K562 (cell line): Measurements from ENCODE around the gene KIZ. TPM values are rescaled to one million over a fixed set of nuclear protein-coding genes. Genes with fewer than 3 reads are reported as not detected.

Experiments used
- BRD4 ChIP-seq: fragments of 200-600 bp; sonication (generic); IDR thresholded peaks from 2 replicates; pipeline ENCODE4 v1.6.1; 2017; ENCODE audit warnings: inconsistent platforms
- CREBBP ChIP-seq: IDR thresholded peaks from one replicate; pipeline ENCODE4 v1.6.1; 2012; ENCODE audit warnings: low read depth, mild to moderate bottlenecking, control low read depth, inconsistent platforms, low read length
- CTCFL ChIP-seq: IDR thresholded peaks from 2 replicates; pipeline ENCODE4 v1.6.1; 2011; ENCODE audit warnings: borderline replicate concordance, low read depth, mild to moderate bottlenecking, moderate library complexity, low read length; ENCODE audit not compliant: insufficient read depth, poor library complexity, severe bottlenecking
- DMBX1 ChIP-seq: fragments of 250-450 bp; sonication (Bioruptor Pico); IDR thresholded peaks from 2 replicates; pipeline ENCODE4 v1.8.0; 2022; ENCODE audit warnings: inconsistent platforms, mild to moderate bottlenecking, moderate library complexity, borderline replicate concordance
- HEY1 ChIP-seq: fragments of 250-450 bp; sonication (Bioruptor Pico); IDR thresholded peaks from 2 replicates; pipeline ENCODE4 v1.5.0; 2020; ENCODE audit warnings: mild to moderate bottlenecking, moderate library complexity, borderline replicate concordance
- KDM5B ChIP-seq: fragments of 200-600 bp; sonication (generic); IDR thresholded peaks from 2 replicates; pipeline ENCODE4 v1.6.1; 2012; ENCODE audit warnings: low read depth, mild to moderate bottlenecking, moderate library complexity, low read length, control low read depth, inconsistent platforms; ENCODE audit not compliant: insufficient replicate concordance
- LARP7 ChIP-seq: fragments of 450-650 bp; IDR thresholded peaks from 2 replicates; pipeline ENCODE4 v1.6.1; 2016
- UBTF ChIP-seq, 2 experiments: IDR thresholded peaks; 2 replicates each; pipeline ENCODE4 v1.6.1; 2012; ENCODE audit warnings: improper control_type of control experiment in 2 of 2, low read depth in 2 of 2, low read length in 2 of 2, borderline replicate concordance in 1 of 2
- USF2 ChIP-seq: sonication (generic); formaldehyde crosslinking; IDR thresholded peaks from 2 replicates; pipeline ENCODE4 v1.5.0; 2020; ENCODE audit warnings: missing genetic modification reagents
- ZC3H4 ChIP-seq: sonication (generic); formaldehyde crosslinking; IDR thresholded peaks from 2 replicates; pipeline ENCODE4 v1.9.0; 2021; ENCODE audit warnings: missing genetic modification reagents, borderline replicate concordance
- polyA plus RNA-seq, 8 experiments: library from polyadenylated mRNA; depleted of rRNA in 4 of 8; stranded (reverse) in 5 of 8; unstranded in 3 of 8; fragments of >200 nt; fragmentation: Nextera tagmentation in 2 of 8; fragmentation: Illumina TruSeq in 1 of 8; extraction: Ambion mirVana in 2 of 8; extraction: Trizol in 1 of 8; gene quantifications; 2 replicates each; pipeline versions ENCODE4 v1.2.1 to v1.2.3, GENCODE V29; 2011 to 2014; ENCODE audit warnings: inconsistent platforms in 1 of 8, missing spikeins in 1 of 8
- total RNA-seq, 7 experiments: library from RNA; depleted of rRNA in 6 of 7; stranded (reverse); fragments of >200 nt in 6 of 7; fragmentation: Illumina TruSeq in 2 of 7; extraction: Trizol in 2 of 7; gene quantifications; 2 replicates each; pipeline versions ENCODE4 v1.2.1 to v1.2.3, GENCODE V29; 2011 to 2021; ENCODE audit warnings: low replicate concordance in 1 of 7
- TF ChIP-seq, protein P1 (sequence below): fragments of 250-450 bp; sonication (Bioruptor Pico); IDR thresholded peaks from 2 replicates; pipeline ENCODE4 v1.5.0; 2020; ENCODE audit warnings: mild to moderate bottlenecking
- TF ChIP-seq, protein P2 (sequence below): fragments of 250-450 bp; sonication (Bioruptor Pico); IDR thresholded peaks from 2 replicates; pipeline ENCODE4 v1.9.0; 2021; ENCODE audit warnings: mild to moderate bottlenecking, inconsistent platforms
- TF ChIP-seq, protein P3 (sequence below): conservative IDR thresholded peaks from 2 replicates; pipeline ENCODE4 v1.6.1; 2011; ENCODE audit warnings: low read depth, mild to moderate bottlenecking, low read length; ENCODE audit not compliant: control insufficient read depth
- TF ChIP-seq, protein P4 (sequence below): fragments of 250-450 bp; sonication (Bioruptor Pico); IDR thresholded peaks from 2 replicates; pipeline ENCODE4 v1.8.0; 2021; ENCODE audit warnings: borderline replicate concordance, mild to moderate bottlenecking, moderate library complexity; ENCODE audit not compliant: poor library complexity, severe bottlenecking

The KIZ gene
- total and polyA plus RNA-seq, 9 of the 15 experiments (the other 6 are each of a cell fraction or from before 2014, with no cell fraction given): 4.9 to 21.1 (median 13.5) TPM

DNA sequence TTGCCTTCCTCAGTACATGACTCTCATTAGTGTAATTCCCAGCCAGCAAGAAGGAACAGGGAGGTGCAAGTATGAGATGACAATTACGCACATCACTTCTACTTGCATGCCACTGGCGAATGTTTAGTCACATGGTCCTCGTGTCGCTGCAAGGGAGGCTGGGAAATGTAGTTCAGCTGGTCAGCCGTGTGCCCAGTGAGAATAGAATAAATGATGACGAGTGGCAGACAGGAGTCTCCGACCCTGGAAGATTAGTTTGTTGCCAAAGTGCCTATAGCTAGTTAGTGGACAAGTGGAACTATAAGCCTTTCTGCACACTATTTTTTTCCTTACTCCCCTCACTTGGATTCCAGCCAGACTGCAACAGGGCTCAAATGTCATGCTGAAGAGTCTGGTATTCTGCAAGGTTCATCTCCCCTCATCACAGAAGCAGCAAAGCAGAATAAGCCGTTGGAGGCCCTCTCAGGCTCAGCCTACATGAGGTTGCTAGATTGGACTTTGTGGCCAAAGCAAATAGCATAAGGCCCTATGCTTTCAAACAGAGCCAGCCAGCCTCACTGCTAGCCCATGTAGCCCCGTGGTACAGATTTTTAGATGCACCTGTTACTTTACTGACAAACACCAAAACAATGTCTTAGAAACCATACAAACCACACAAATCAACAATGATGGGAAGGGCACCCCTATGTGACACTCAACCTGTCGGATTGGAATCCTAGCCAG is 29.4 kb upstream of the KIZ start (continued):
- TF ChIP-seq, protein P1, sequence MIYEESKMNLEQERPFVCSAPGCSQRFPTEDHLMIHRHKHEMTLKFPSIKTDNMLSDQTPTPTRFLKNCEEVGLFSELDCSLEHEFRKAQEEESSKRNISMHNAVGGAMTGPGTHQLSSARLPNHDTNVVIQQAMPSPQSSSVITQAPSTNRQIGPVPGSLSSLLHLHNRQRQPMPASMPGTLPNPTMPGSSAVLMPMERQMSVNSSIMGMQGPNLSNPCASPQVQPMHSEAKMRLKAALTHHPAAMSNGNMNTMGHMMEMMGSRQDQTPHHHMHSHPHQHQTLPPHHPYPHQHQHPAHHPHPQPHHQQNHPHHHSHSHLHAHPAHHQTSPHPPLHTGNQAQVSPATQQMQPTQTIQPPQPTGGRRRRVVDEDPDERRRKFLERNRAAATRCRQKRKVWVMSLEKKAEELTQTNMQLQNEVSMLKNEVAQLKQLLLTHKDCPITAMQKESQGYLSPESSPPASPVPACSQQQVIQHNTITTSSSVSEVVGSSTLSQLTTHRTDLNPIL (CRISPR knock-in tag): no peak
- TF ChIP-seq, protein P2, sequence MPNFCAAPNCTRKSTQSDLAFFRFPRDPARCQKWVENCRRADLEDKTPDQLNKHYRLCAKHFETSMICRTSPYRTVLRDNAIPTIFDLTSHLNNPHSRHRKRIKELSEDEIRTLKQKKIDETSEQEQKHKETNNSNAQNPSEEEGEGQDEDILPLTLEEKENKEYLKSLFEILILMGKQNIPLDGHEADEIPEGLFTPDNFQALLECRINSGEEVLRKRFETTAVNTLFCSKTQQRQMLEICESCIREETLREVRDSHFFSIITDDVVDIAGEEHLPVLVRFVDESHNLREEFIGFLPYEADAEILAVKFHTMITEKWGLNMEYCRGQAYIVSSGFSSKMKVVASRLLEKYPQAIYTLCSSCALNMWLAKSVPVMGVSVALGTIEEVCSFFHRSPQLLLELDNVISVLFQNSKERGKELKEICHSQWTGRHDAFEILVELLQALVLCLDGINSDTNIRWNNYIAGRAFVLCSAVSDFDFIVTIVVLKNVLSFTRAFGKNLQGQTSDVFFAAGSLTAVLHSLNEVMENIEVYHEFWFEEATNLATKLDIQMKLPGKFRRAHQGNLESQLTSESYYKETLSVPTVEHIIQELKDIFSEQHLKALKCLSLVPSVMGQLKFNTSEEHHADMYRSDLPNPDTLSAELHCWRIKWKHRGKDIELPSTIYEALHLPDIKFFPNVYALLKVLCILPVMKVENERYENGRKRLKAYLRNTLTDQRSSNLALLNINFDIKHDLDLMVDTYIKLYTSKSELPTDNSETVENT (CRISPR knock-in tag): no peak
- TF ChIP-seq CTCFL (no peak), HEY1 (CRISPR knock-in tag) (no peak), CREBBP (no peak), USF2 (peak; percentile 92), LARP7 (no peak), KDM5B (no peak), DMBX1 (CRISPR knock-in tag) (no peak), BRD4 (no peak), UBTF (IDR thresholded peaks at IDR 0.05; ENCODE audit: borderline replicate concordance in 1 of 2, low read depth in 2 of 2, low read length in 2 of 2) (no peak), ZC3H4 (CRISPR knock-in tag) (no peak)
- TF ChIP-seq, protein P3, sequence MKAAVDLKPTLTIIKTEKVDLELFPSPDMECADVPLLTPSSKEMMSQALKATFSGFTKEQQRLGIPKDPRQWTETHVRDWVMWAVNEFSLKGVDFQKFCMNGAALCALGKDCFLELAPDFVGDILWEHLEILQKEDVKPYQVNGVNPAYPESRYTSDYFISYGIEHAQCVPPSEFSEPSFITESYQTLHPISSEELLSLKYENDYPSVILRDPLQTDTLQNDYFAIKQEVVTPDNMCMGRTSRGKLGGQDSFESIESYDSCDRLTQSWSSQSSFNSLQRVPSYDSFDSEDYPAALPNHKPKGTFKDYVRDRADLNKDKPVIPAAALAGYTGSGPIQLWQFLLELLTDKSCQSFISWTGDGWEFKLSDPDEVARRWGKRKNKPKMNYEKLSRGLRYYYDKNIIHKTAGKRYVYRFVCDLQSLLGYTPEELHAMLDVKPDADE: 0 out of 2 replicates have a peak, but pooled peaks have one; percentile 45
- TF ChIP-seq, protein P4, sequence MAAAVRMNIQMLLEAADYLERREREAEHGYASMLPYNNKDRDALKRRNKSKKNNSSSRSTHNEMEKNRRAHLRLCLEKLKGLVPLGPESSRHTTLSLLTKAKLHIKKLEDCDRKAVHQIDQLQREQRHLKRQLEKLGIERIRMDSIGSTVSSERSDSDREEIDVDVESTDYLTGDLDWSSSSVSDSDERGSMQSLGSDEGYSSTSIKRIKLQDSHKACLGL: no peak
